HCT116 (cell line): ENCODE measurements around the gene ASB11. TPM values are rescaled to one million over a fixed set of nuclear protein-coding genes. Genes with fewer than 3 reads are reported as not detected.

Source experiments
- ATAC-seq: fragments of 200-7000 bp; cut with Tn5 transposase; 2 replicates; pipeline ENCODE4 v1.9.1; 2020; ENCODE audit warnings: mild to moderate bottlenecking, moderate library complexity
- BruUV-seq: library from RNA; stranded (reverse); fragments of 400-500 nt; replicated peaks from 2 replicates; lab custom pipeline; 2021; lab: Mats Ljungman, UMichigan
- CTCF ChIA-PET: fragments of 300-600 bp; sonication (Branson Sonifier 250); formaldehyde crosslinking; loops from one replicate; lab custom pipeline; 2021; ENCODE audit warnings: antibody characterized with exemption; lab: Charles Lee
- POLR2A ChIA-PET: fragments of 300-600, 350-600 bp; sonication (Branson Sonifier 250); formaldehyde crosslinking; loops from one replicate; lab custom pipeline; 2021; ENCODE audit warnings: antibody characterized with exemption; lab: Charles Lee
- RAD21 ChIA-PET, 2 experiments: fragments of 300-600 bp; sonication (Branson Sonifier 250); formaldehyde crosslinking; loops; one replicate each; lab custom pipeline; 2023; ENCODE audit warnings: low total read pairs in 2 of 2; ENCODE audit not compliant: uncharacterized antibody in 2 of 2, unreplicated experiment in 2 of 2, low non-redundant PET in 1 of 2; lab: Charles Lee
- DNase-seq: peaks from one replicate; pipeline ENCODE4 v3.0.0-alpha.2; 2010; ENCODE audit warnings: low read depth, low spot score
- H2AFZ ChIP-seq: fragments of 200-600 bp; shearing (Covaris generic), sonication (generic); 2 replicates; pipeline ENCODE4 v1.6.1; 2017; ENCODE audit warnings: low read depth, mixed run types, mixed read lengths, antibody characterized with exemption, low read length; ENCODE audit not compliant: poor library complexity, severe bottlenecking
- H3K27ac ChIP-seq: 2 replicates; pipeline ENCODE4 v1.5.1; 2012; ENCODE audit warnings: low read depth, low read length
- H3K27me3 ChIP-seq: fragments of 200-600 bp; sonication (generic); 2 replicates; pipeline ENCODE4 v1.6.1; 2016; ENCODE audit warnings: mixed run types, low read length, mixed read lengths; ENCODE audit not compliant: insufficient read depth
- H3K36me3 ChIP-seq, 2 experiments: fragments of 200-500 bp in 1 of 2; fragments of 200-600 bp in 1 of 2; sonication (Bioruptor generic) in 1 of 2; sonication (generic) in 1 of 2; 2 replicates each; pipeline versions ENCODE4 v1.5.1 to v1.6.1; 2014 to 2016; ENCODE audit warnings: low read length in 2 of 2, inconsistent platforms in 1 of 2, mixed read lengths in 1 of 2, mixed run types in 1 of 2; ENCODE audit not compliant: insufficient read depth in 2 of 2, control insufficient read depth in 1 of 2
- H3K4me1 ChIP-seq, 2 experiments: fragments of 200-600 bp in 1 of 2; sonication (generic) in 1 of 2; 2 replicates each; pipeline versions ENCODE4 v1.5.1 to v1.6.1; 2012 to 2017; ENCODE audit warnings: low read length in 2 of 2, inconsistent platforms in 1 of 2, mild to moderate bottlenecking in 1 of 2, mixed read lengths in 1 of 2, mixed run types in 1 of 2, moderate library complexity in 1 of 2; ENCODE audit not compliant: insufficient read depth in 2 of 2, control insufficient read depth in 1 of 2
- H3K4me2 ChIP-seq: fragments of 200-600 bp; sonication (generic); 2 replicates; pipeline ENCODE4 v1.6.1; 2017; ENCODE audit warnings: mixed run types, low read length, mixed read lengths
- H3K4me3 ChIP-seq, 2 experiments: fragments of 200-600 bp in 1 of 2; sonication (generic) in 1 of 2; replicated peaks in 1 of 2; 2 replicates each; pipeline ENCODE4 v1.5.1; 2011 to 2016; ENCODE audit warnings: low read length in 2 of 2, control low read depth in 1 of 2, low read depth in 1 of 2, mild to moderate bottlenecking in 1 of 2, mixed read lengths in 1 of 2, mixed run types in 1 of 2
- H3K79me2 ChIP-seq: fragments of 200-600 bp; sonication (generic); 2 replicates; pipeline ENCODE4 v1.6.1; 2017; ENCODE audit warnings: mild to moderate bottlenecking, mixed run types, low read length, moderate library complexity, mixed read lengths; ENCODE audit not compliant: insufficient read depth
- H3K9ac ChIP-seq: fragments of 200-600 bp; sonication (generic); 2 replicates; pipeline ENCODE4 v1.6.1; 2016; ENCODE audit warnings: low read length, mixed read lengths
- H3K9me2 ChIP-seq: fragments of 200-600 bp; sonication (generic), shearing (Covaris generic); 2 replicates; pipeline ENCODE4 v1.6.1; 2017; ENCODE audit warnings: mixed run types, mild to moderate bottlenecking, moderate library complexity; ENCODE audit not compliant: insufficient read depth
- H3K9me3 ChIP-seq, 2 experiments: fragments of 200-500 bp in 1 of 2; fragments of 200-600 bp in 1 of 2; sonication (Bioruptor generic) in 1 of 2; sonication (generic) in 1 of 2; 2 replicates each; pipeline ENCODE4 v1.6.1; 2014 to 2017; ENCODE audit warnings: low read length in 2 of 2, mixed read lengths in 2 of 2, inconsistent platforms in 1 of 2, low read depth in 1 of 2, mild to moderate bottlenecking in 1 of 2, mixed run types in 1 of 2, moderate library complexity in 1 of 2; ENCODE audit not compliant: control insufficient read depth in 1 of 2, insufficient read depth in 1 of 2
- H4K20me1 ChIP-seq: fragments of 200-600 bp; sonication (generic), shearing (Covaris generic); 2 replicates; pipeline ENCODE4 v1.6.1; 2017; ENCODE audit warnings: mixed run types, mild to moderate bottlenecking, moderate library complexity; ENCODE audit not compliant: insufficient read depth
- CBX3 ChIP-seq: IDR thresholded peaks from 2 replicates; pipeline ENCODE4 v1.6.1; 2012; ENCODE audit warnings: low read depth
- EZH2 ChIP-seq: fragments of 200-600 bp; sonication (generic); IDR thresholded peaks from 2 replicates; pipeline ENCODE4 v1.6.1; 2017; ENCODE audit warnings: antibody characterized with exemption, mixed run types
- EZH2phosphoT487 ChIP-seq: fragments of 200-600 bp; IDR thresholded peaks from 2 replicates; pipeline ENCODE4 v1.6.1; 2018; ENCODE audit warnings: antibody characterized with exemption, borderline replicate concordance
- FOSL1 ChIP-seq: IDR thresholded peaks from 2 replicates; pipeline ENCODE4 v1.6.1; 2012; ENCODE audit warnings: low read depth
- JUND ChIP-seq: IDR thresholded peaks from 2 replicates; pipeline ENCODE4 v1.6.1; 2012
- MAX ChIP-seq: IDR thresholded peaks from 2 replicates; pipeline ENCODE4 v1.6.1; 2012
- POLR2A ChIP-seq: IDR thresholded peaks from 2 replicates; pipeline ENCODE4 v1.7.0; 2011; ENCODE audit warnings: borderline replicate concordance; ENCODE audit not compliant: insufficient read depth, insufficient read length; ENCODE audit errors: extremely low read depth
- POLR2AphosphoS5 ChIP-seq: IDR thresholded peaks from 2 replicates; pipeline ENCODE4 v1.6.1; 2011; ENCODE audit warnings: mild to moderate bottlenecking, low read depth, low read length, moderate library complexity
- SIN3A ChIP-seq: IDR thresholded peaks from 2 replicates; pipeline ENCODE4 v1.6.1; 2012; ENCODE audit warnings: low read depth
- SP1 ChIP-seq: IDR thresholded peaks from 2 replicates; pipeline ENCODE4 v1.6.1; 2012; ENCODE audit warnings: low read depth
- TCF7L2 ChIP-seq: IDR thresholded peaks from 2 replicates; pipeline ENCODE4 v1.7.0; 2011; ENCODE audit warnings: borderline replicate concordance, inconsistent platforms; ENCODE audit not compliant: insufficient read depth, insufficient read length; ENCODE audit errors: extremely low read depth
- ZBTB33 ChIP-seq: IDR thresholded peaks from 2 replicates; pipeline ENCODE4 v1.6.1; 2011; ENCODE audit warnings: mild to moderate bottlenecking, low read length, moderate library complexity; ENCODE audit not compliant: insufficient replicate concordance; ENCODE audit errors: extremely low read depth
- ZFX ChIP-seq: fragments of 450-650 bp; IDR thresholded peaks from 2 replicates; pipeline ENCODE4 v1.6.1; 2017
- intact Hi-C: fragments of 100-400 bp; cut with micrococcal nuclease; formaldehyde crosslinking; loops from 2 replicates; pipeline ENCODE4 v1.10.0; 2022
- total RNA-seq: library from RNA; stranded (reverse); gene quantifications from one replicate; pipeline ENCODE4 v1.2.1, GENCODE V29; 2021; ENCODE audit not compliant: unreplicated experiment
- TF ChIP-seq, protein P1 (sequence below): IDR thresholded peaks from 2 replicates; pipeline ENCODE4 v1.6.1; 2012
- TF ChIP-seq, protein P2 (sequence below), 3 experiments: fragments of 200-600 bp in 1 of 3; sonication (generic) in 1 of 3; IDR thresholded peaks in 2 of 3; conservative IDR thresholded peaks in 1 of 3; 2 replicates each; pipeline ENCODE4 v1.5.1; 2012 to 2017; ENCODE audit warnings: low read depth in 2 of 3, low read length in 2 of 3, antibody characterized with exemption in 1 of 3, borderline replicate concordance in 1 of 3, control low read depth in 1 of 3, mild to moderate bottlenecking in 1 of 3, mixed read lengths in 1 of 3, mixed run types in 1 of 3, moderate library complexity in 1 of 3; ENCODE audit not compliant: insufficient read depth in 1 of 3

ASB11 gene
- total RNA-seq, 1 experiment from 2014 or later: not detected

DNA sequence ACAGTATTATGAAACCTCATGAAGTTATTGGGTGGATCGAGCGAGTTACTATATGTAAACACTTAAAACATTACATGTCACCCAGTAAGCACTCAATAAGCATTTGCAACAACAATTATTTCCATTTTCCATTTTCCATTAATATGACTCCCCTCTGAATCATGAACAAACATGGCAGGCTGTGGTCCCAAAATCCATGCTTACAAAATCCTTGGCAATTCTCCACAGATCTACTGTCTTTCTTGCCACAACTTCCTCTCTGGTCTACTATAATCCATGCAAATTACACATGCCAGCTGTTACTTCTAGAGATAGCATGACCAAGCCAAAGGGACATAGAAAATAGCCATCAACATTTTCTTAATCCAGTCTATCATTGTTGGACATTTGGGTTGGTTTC is 22.0 kb downstream of the ASB11 start:
- H3K4me2 ChIP-seq: no peak overlapping the region
- ChIA-PET POLR2A (no interaction called here), RAD21 (no interaction called here), CTCF (no interaction called here)
- no peak for DNase-seq
- no peak overlapping the region for H3K4me3 ChIP-seq
- no peaks in the 10 kb centered on the region for H3K9me3 ChIP-seq
- no peak overlapping the region for H3K27ac ChIP-seq
- TF ChIP-seq POLR2AphosphoS5: no peak
- TF ChIP-seq FOSL1: no peak
- no peak for TF ChIP-seq ZFX
- TF ChIP-seq EZH2: no peak
- no peak for TF ChIP-seq EZH2phosphoT487
- TF ChIP-seq POLR2A: no peak
- no peak for TF ChIP-seq MAX
- TF ChIP-seq JUND: no peak
- TF ChIP-seq ZBTB33: no peak
- TF ChIP-seq SP1: no peak
- no peak overlapping the region for H3K9ac ChIP-seq
- ATAC-seq: no peak
- H3K79me2 ChIP-seq: no peaks in the 10 kb centered on the region
- intact Hi-C loops: no loop called here
- BruUV-seq: no TSS peak
- no peaks in the 10 kb centered on the region for H3K9me2 ChIP-seq
- no peak overlapping the region for H2AFZ ChIP-seq
- no peaks in the 10 kb centered on the region for H3K4me1 ChIP-seq
- H4K20me1 ChIP-seq: no peaks in the 10 kb centered on the region
- H3K36me3 ChIP-seq: no peaks in the 10 kb centered on the region
- no peaks in the 10 kb centered on the region for H3K27me3 ChIP-seq

DNA sequence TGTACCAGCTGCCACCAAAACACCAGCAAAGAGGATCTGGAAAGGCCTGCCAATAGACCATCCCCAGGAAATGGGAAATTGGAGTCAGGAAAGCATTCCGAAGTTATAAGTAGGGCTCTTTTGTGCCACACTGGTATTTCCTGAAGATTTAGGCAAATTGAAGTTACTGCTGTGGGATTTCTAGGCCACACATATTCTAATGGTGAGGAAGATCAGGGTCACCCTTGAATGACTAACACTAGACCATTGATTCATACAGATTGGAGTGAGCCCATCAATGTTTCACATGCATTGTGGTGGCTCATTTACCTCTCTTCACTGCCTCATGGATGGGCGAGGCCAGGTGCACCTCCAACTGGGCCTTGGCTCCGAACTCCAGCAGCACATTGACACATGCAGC is 22.6 kb downstream of the ASB11 start:
- Histone ChIP-seq H3K79me2 (no peaks in the 10 kb centered on the region), H3K36me3 (no peaks in the 10 kb centered on the region), H3K4me3 (no peak overlapping the region), H3K27ac (no peak overlapping the region), H2AFZ (no peak overlapping the region), H3K9me3 (no peaks in the 10 kb centered on the region), H3K4me2 (no peak overlapping the region), H3K9me2 (no peaks in the 10 kb centered on the region), H4K20me1 (no peaks in the 10 kb centered on the region), H3K4me1 (no peaks in the 10 kb centered on the region), H3K9ac (no peak overlapping the region), H3K27me3 (no peaks in the 10 kb centered on the region)
- ATAC-seq: no peak
- CTCF ChIA-PET: no interaction called here
- RAD21 ChIA-PET: no interaction called here
- POLR2A ChIA-PET: no interaction called here
- no TSS peak for BruUV-seq
- DNase-seq: no peak
- intact Hi-C loops: no loop called here
- TF ChIP-seq ZBTB33 (no peak), TCF7L2 (no peak), EZH2phosphoT487 (no peak), POLR2A (no peak), SIN3A (no peak), CBX3 (no peak)
- TF ChIP-seq, protein P1, sequence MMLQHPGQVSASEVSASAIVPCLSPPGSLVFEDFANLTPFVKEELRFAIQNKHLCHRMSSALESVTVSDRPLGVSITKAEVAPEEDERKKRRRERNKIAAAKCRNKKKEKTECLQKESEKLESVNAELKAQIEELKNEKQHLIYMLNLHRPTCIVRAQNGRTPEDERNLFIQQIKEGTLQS: no peak
- TF ChIP-seq, protein P2, sequence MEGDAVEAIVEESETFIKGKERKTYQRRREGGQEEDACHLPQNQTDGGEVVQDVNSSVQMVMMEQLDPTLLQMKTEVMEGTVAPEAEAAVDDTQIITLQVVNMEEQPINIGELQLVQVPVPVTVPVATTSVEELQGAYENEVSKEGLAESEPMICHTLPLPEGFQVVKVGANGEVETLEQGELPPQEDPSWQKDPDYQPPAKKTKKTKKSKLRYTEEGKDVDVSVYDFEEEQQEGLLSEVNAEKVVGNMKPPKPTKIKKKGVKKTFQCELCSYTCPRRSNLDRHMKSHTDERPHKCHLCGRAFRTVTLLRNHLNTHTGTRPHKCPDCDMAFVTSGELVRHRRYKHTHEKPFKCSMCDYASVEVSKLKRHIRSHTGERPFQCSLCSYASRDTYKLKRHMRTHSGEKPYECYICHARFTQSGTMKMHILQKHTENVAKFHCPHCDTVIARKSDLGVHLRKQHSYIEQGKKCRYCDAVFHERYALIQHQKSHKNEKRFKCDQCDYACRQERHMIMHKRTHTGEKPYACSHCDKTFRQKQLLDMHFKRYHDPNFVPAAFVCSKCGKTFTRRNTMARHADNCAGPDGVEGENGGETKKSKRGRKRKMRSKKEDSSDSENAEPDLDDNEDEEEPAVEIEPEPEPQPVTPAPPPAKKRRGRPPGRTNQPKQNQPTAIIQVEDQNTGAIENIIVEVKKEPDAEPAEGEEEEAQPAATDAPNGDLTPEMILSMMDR (IDR thresholded peaks at IDR 0.05 in 2 of 3, conservative IDR thresholded peaks at IDR 0.05 in 1 of 3; ENCODE audit: borderline replicate concordance in 1 of 3, insufficient read depth in 1 of 3, low read depth in 2 of 3, low read length in 2 of 3): no peak
